Brain microvascular endothelial cell (primary cell): ENCODE results near the gene OR10C1.

Source experiments
- DNase-seq: peaks from one replicate; pipeline ENCODE4 v3.0.0-alpha.2; 2020
- H3K27ac ChIP-seq: fragments of 250-450 bp; sonication (Bioruptor Pico); 2 replicates; pipeline ENCODE4 v1.5.1; 2020; ENCODE audit warnings: mild to moderate bottlenecking, moderate library complexity
- H3K27me3 ChIP-seq: fragments of 250-450 bp; sonication (Bioruptor Pico); replicated peaks from 2 replicates; pipeline ENCODE4 v1.5.1; 2020; ENCODE audit warnings: mild to moderate bottlenecking
- H3K36me3 ChIP-seq: fragments of 250-450 bp; sonication (Bioruptor Pico); replicated peaks from 2 replicates; pipeline ENCODE4 v1.5.1; 2020; ENCODE audit warnings: mild to moderate bottlenecking
- H3K4me3 ChIP-seq: 2 replicates; pipeline ENCODE4 v1.5.1; 2011; ENCODE audit warnings: low read depth, mild to moderate bottlenecking, control low read depth, low read length, moderate library complexity
- CTCF ChIP-seq: IDR thresholded peaks from 2 replicates; pipeline ENCODE4 v1.5.1; 2011; ENCODE audit warnings: low read depth, mild to moderate bottlenecking, moderate library complexity, low read length, control low read depth, inconsistent platforms; ENCODE audit errors: missing control alignments
- in situ Hi-C: cut with HindIII; loops from 2 replicates; pipeline ENCODE4 v1.10.0; 2017; ENCODE audit warnings: low sequenced_read_pairs, low pct_ligation_motif_present

Gene OR10C1

GRCh38 chr6:29479560-29479959 is 40.5 kb downstream of the OR10C1 start:
- in situ Hi-C loops: no loop called here
- Histone ChIP-seq H3K27ac (no peak overlapping the region), H3K27me3 (no peaks in the 10 kb centered on the region), H3K4me3 (no peak overlapping the region), H3K36me3 (no peaks in the 10 kb centered on the region)
- no peak for DNase-seq
- TF ChIP-seq CTCF: no peak

GRCh38 chr6:29483186-29483585 is 44.1 kb downstream of the OR10C1 start:
- DNase-seq: peak; percentile 12
- H3K36me3 ChIP-seq: no peaks in the 10 kb centered on the region

GRCh38 chr6:29483735-29484134 is 44.6 kb downstream of the OR10C1 start:
- no peak for TF ChIP-seq CTCF
- Histone ChIP-seq H3K36me3 (no peaks in the 10 kb centered on the region), H3K27ac (peak overlapping the region; percentile 31), H3K4me3 (no peak overlapping the region), H3K27me3 (no peaks in the 10 kb centered on the region)
- DNase-seq: no peak
- in situ Hi-C loops: no loop called here

More at GRCh38 chr6:29483186-29483585, 44.1 kb downstream of the OR10C1 start:
- H3K4me3 ChIP-seq: no peak overlapping the region
- TF ChIP-seq CTCF: no peak
- in situ Hi-C loops: no loop called here
- H3K27me3 ChIP-seq: no peaks in the 10 kb centered on the region
- peak overlapping the region; percentile 31 for H3K27ac ChIP-seq

GRCh38 chr6:29486577-29486976 is 47.5 kb downstream of the OR10C1 start:
- no peaks in the 10 kb centered on the region for H3K36me3 ChIP-seq
- DNase-seq: peak; percentile 32
- no peak overlapping the region for H3K4me3 ChIP-seq
- in situ Hi-C loops: no loop called here
- H3K27ac ChIP-seq: no peak overlapping the region
- no peak for TF ChIP-seq CTCF
- H3K27me3 ChIP-seq: no peaks in the 10 kb centered on the region

- DNase-seq: no peak
- H3K36me3 ChIP-seq: no peaks in the 10 kb centered on the region
- H3K27ac ChIP-seq: no peak overlapping the region
- no peaks in the 10 kb centered on the region for H3K27me3 ChIP-seq
- no peak overlapping the region for H3K4me3 ChIP-seq
- in situ Hi-C loops: no loop called here
- TF ChIP-seq CTCF: no peak
Observed at GRCh38 chr6:29487131-29487530, 48.0 kb downstream of the OR10C1 start.

GRCh38 chr6:29487660-29488059 is 48.6 kb downstream of the OR10C1 start, which contains the start of gene MAS1L:
Gene MAS1L (minus strand): TSS chr6:29487956. CDS start chr6:29487902, 54 bp downstream.
- no peak for DNase-seq
- Histone ChIP-seq H3K4me3 (no peak within 1 kb of the TSS), H3K27me3 (no peaks in the 10 kb centered on the region), H3K36me3 (no peaks in the 10 kb centered on the region), H3K27ac (no peak within 1 kb of the TSS)
- TF ChIP-seq CTCF: no peak
- in situ Hi-C loops: no loop called here
